Heart left ventricle (tissue), 16 donors: Measurements from ENCODE around the gene MPP3. TPM values are rescaled to one million over a fixed set of nuclear protein-coding genes. Genes with fewer than 3 reads are reported as not detected.

Source experiments
- ATAC-seq, 4 donors: fragments of 200-7000 bp; cut with Tn5 transposase; one replicate each; pipeline ENCODE4 v1.9.1; 2020 to 2022; ENCODE audit warnings: moderate library complexity in 4 of 4, mild to moderate bottlenecking in 3 of 4, moderate number of reproducible peaks in 1 of 4
- DNase-seq, 5 donors: peaks; one replicate each; pipeline ENCODE4 v3.0.0-alpha.2; 2020
- H3K27ac ChIP-seq, 12 donors: fragments of 200-600 bp; sonication (generic) in 4 of 12; one replicate each; pipeline versions ENCODE4 v1.5.0 to v1.8.0; 2016 to 2022; ENCODE audit warnings: mild to moderate bottlenecking in 2 of 12
- H3K27me3 ChIP-seq, 9 donors: fragments of 200-600 bp; sonication (generic) in 2 of 9; one replicate each; pipeline versions ENCODE4 v1.5.1 to v1.8.0; 2016 to 2022; ENCODE audit warnings: mild to moderate bottlenecking in 3 of 9
- H3K36me3 ChIP-seq, 9 donors: fragments of 200-600 bp; sonication (generic) in 2 of 9; one replicate each; pipeline versions ENCODE4 v1.5.0 to v1.8.0; 2018 to 2022; ENCODE audit warnings: mild to moderate bottlenecking in 2 of 9
- H3K4me1 ChIP-seq, 12 donors: fragments of 200-600 bp; sonication (generic) in 4 of 12; one replicate each; pipeline versions ENCODE4 v1.5.0 to v1.8.0; 2016 to 2022; ENCODE audit warnings: mild to moderate bottlenecking in 3 of 12
- H3K4me3 ChIP-seq, 12 donors: fragments of 200-600 bp; sonication (generic) in 4 of 12; one replicate each; pipeline versions ENCODE4 v1.5.0 to v1.8.0; 2017 to 2022; ENCODE audit warnings: mild to moderate bottlenecking in 9 of 12, moderate library complexity in 4 of 12
- H3K9me3 ChIP-seq, 12 donors: fragments of 200-600 bp; sonication (generic) in 4 of 12; one replicate each; pipeline versions ENCODE4 v1.5.0 to v1.8.0; 2016 to 2022; ENCODE audit warnings: mild to moderate bottlenecking in 1 of 12
- POLR2A ChIP-seq, 2 donors: fragments of 450-650 bp; IDR thresholded peaks; one replicate each; pipeline ENCODE4 v1.6.1; 2017; ENCODE audit warnings: antibody characterized with exemption in 2 of 2, mild to moderate bottlenecking in 2 of 2, moderate library complexity in 2 of 2
- WGBS, 4 donors: extraction: QIAGEN DNeasy Blood & Tissue Kit in 2 of 4; methylation state at CpG; one replicate each; pipeline versions ENCODE4 v1.1.5 to v1.1.7; 2013 to 2018; 5-methylcytosine and 5-hydroxymethylcytosine counted together
- intact Hi-C, 10 donors: fragments of 100-400 bp; cut with DNase I; formaldehyde crosslinking; loops; one replicate each; pipeline versions ENCODE4 v1.11.1 to v1.14.2; 2022
- polyA plus RNA-seq, 2 donors: library from polyadenylated mRNA; stranded (reverse); fragments of 200-250 nt; gene quantifications; one replicate each; pipeline ENCODE4 v1.2.3, GENCODE V29; 2013
- total RNA-seq, 9 donors: library from RNA; depleted of rRNA in 2 of 9; stranded (reverse); fragments of >200 nt in 2 of 9; fragmentation: NEBNext Ultra II Directional in 3 of 9; extraction: Animal tissue kit (Norgen Biotek cat#: 25700) in 3 of 9; gene quantifications; one replicate each; pipeline versions ENCODE4 v1.1.0 to v1.2.4, GENCODE V29; 2016 to 2023
- TF ChIP-seq, protein P1 (sequence below), 12 donors: fragments of 200-600 bp; sonication (generic) in 4 of 12; IDR thresholded peaks; one replicate each; pipeline versions ENCODE4 v1.5.0 to v1.8.0; 2018 to 2022; ENCODE audit warnings: antibody characterized with exemption in 12 of 12, mild to moderate bottlenecking in 5 of 12
- donor health status: ischemic (EF 13 %, LVEDD 7.1; RV severe dilation, severe dysfunction).
- donor health status: healthy with polysubstance abuse.
- donor health status: DM: no; HTN: yes; CAD: no.
- donor health status: DM: no; HTN: no; CAD: no.
- donor health status: ischemic (EF 25% LVEDD 6.9; RV normal size, moderate dysfunction).
- donor health status: ischemic (EF 25% LVEDD 5.7; RV mildly dilated, moderate dysfunction).
- donor health status: healthy.
- donor health status: DM: yes; HTN: yes; CAD: no.
- donor health status: ischemic (EF 35%, LVEDD 5.7; RV mildly dilated, moderate dysfunction).
- donor health status: nonischemic (EF 11% LVEDD 7.7; RV severe dilation, severe dysfunction).
- donor health status: DM: yes; HTN: yes; CAD: no.
- donor health status: PGD.
- donor health status: ischemic (EF 29% LVEDD 5.4; RV normal size, mild dysfunction).
- donor health status: nonischemic (EF 23%, LVEDD 6.1; RV moderate dilation, normal function).

The MPP3 gene
- total and polyA plus RNA-seq, 11 donors: 13.8 to 70.2 (median 27.5) TPM

- no peak for DNase-seq
- H3K27me3 ChIP-seq: no peaks in the 10 kb centered on the region
- peak overlapping the region in 6 of 12 donors; percentile 9 to 81 (median 73) for H3K27ac ChIP-seq
- no peak for ATAC-seq
- no peaks in the 10 kb centered on the region for H3K36me3 ChIP-seq
- H3K4me3 ChIP-seq: peak overlapping the region in 11 of 12 donors; percentile 23 to 58 (median 47)
- H3K4me1 ChIP-seq: peaks cover 0 to 25% (median 8%) of the 10 kb centered on the region in 12 donors
- intact Hi-C loops: loop anchor here in 8 of 10 donors (5.0 to 10.0 kb wide), 4 partner anchors 67 to 154 kb away; partner anchors contain the start of genes CFAP97D1 (in 2 of the 8) and DUSP3 (in 2 of the 8)
- 84 to 94% (median 91%) methylated on average over 3 to 8 of the region's 8 CpGs for WGBS, 4 donors
- TF ChIP-seq, protein P1, sequence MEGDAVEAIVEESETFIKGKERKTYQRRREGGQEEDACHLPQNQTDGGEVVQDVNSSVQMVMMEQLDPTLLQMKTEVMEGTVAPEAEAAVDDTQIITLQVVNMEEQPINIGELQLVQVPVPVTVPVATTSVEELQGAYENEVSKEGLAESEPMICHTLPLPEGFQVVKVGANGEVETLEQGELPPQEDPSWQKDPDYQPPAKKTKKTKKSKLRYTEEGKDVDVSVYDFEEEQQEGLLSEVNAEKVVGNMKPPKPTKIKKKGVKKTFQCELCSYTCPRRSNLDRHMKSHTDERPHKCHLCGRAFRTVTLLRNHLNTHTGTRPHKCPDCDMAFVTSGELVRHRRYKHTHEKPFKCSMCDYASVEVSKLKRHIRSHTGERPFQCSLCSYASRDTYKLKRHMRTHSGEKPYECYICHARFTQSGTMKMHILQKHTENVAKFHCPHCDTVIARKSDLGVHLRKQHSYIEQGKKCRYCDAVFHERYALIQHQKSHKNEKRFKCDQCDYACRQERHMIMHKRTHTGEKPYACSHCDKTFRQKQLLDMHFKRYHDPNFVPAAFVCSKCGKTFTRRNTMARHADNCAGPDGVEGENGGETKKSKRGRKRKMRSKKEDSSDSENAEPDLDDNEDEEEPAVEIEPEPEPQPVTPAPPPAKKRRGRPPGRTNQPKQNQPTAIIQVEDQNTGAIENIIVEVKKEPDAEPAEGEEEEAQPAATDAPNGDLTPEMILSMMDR (IDR thresholded peaks at IDR 0.05): no peak
- TF ChIP-seq POLR2A (IDR thresholded peaks at IDR 0.05): no peak
- H3K9me3 ChIP-seq: no peaks in the 10 kb centered on the region
Measured at GRCh38 chr17:43849116-43849515, 16.2 kb upstream of the MPP3 start.

GRCh38 chr17:43848601-43849000 lies 15.7 kb upstream of the MPP3 start:
- WGBS, 4 donors: 56 to 79% (median 72%) methylated on average over 10 of the region's 10 CpGs
- Histone ChIP-seq H3K9me3 (no peaks in the 10 kb centered on the region), H3K27me3 (no peaks in the 10 kb centered on the region), H3K27ac (peak overlapping the region in 9 of 12 donors; percentile 34 to 81 (median 70)), H3K36me3 (no peaks in the 10 kb centered on the region), H3K4me1 (peaks cover 0 to 25% (median 8%) of the 10 kb centered on the region in 12 donors), H3K4me3 (peak overlapping the region in 11 of 12 donors; percentile 23 to 58 (median 47))
- TF ChIP-seq POLR2A (IDR thresholded peaks at IDR 0.05): peak in 1 of 2 donors; percentile 18
- TF ChIP-seq, protein P1 (IDR thresholded peaks at IDR 0.05): no peak
- intact Hi-C loops: loop anchor here in 8 of 10 donors (5.0 to 10.0 kb wide), 4 partner anchors 66 to 154 kb away; partner anchors contain the start of genes CFAP97D1 (in 2 of the 8) and DUSP3 (in 2 of the 8)
- peak in 1 of 4 donors; percentile 26 for ATAC-seq
- peak in 1 of 5 donors; percentile 31 for DNase-seq

GRCh38 chr17:43846963-43847371 lies 14.0 kb upstream of the MPP3 start, which contains the start of gene CD300LG:
Gene CD300LG (plus strand): TSS chr17:43847176. CDS start chr17:43847217, 41 bp downstream.
- Histone ChIP-seq H3K27me3 (no peaks in the 10 kb centered on the region), H3K4me1 (peaks cover 0 to 25% (median 8%) of the 10 kb centered on the region in 12 donors), H3K4me3 (peak within 1 kb of the TSS in 11 of 12 donors; percentile 24 to 58 (median 47)), H3K36me3 (no peaks in the 10 kb centered on the region), H3K9me3 (no peaks in the 10 kb centered on the region), H3K27ac (peak within 1 kb of the TSS; percentile 13 to 81 (median 71))
- DNase-seq (peak in 3 of 5 donors; percentile 43 to 64 (median 57)), ATAC-seq (peak; percentile 16 to 72 (median 42))
- TF ChIP-seq, protein P1 (IDR thresholded peaks at IDR 0.05): no peak
- TF ChIP-seq POLR2A (IDR thresholded peaks at IDR 0.05): peak in 1 of 2 donors; percentile 47
- 43 to 50% (median 45%) methylated on average over 15 to 17 of the region's 17 CpGs for WGBS, 4 donors
- intact Hi-C loops: loop anchor here in 8 of 10 donors (2.0 to 10.0 kb wide), 6 partner anchors 65 to 152 kb away; partner anchors contain the start of genes DUSP3 (in 3 of the 8) and CFAP97D1 (in 2 of the 8)

- no peaks in the 10 kb centered on the region for H3K27me3 ChIP-seq
- 7 to 9% (median 8%) methylated on average over 13 of the region's 13 CpGs for WGBS, 4 donors
- H3K4me3 ChIP-seq: peak overlapping the region in 6 of 12 donors; percentile 39 to 57 (median 50)
- peak overlapping the region; percentile 13 to 81 (median 71) for H3K27ac ChIP-seq
- intact Hi-C loops: loop anchor here in 8 of 10 donors (2.0 to 10.0 kb wide), 6 partner anchors 64 to 151 kb away; partner anchors contain the start of genes DUSP3 (in 3 of the 8) and CFAP97D1 (in 2 of the 8)
- H3K36me3 ChIP-seq: no peaks in the 10 kb centered on the region
- peak; percentile 85 to 93 (median 88) for DNase-seq
- ATAC-seq: peak; percentile 90 to 96 (median 94)
- no peak for TF ChIP-seq POLR2A (IDR thresholded peaks at IDR 0.05)
- TF ChIP-seq, protein P1 (IDR thresholded peaks at IDR 0.05): peak; percentile 95 to 99 (median 98)
- H3K9me3 ChIP-seq: no peaks in the 10 kb centered on the region
- peaks cover 0 to 18% (median 8%) of the 10 kb centered on the region in 12 donors for H3K4me1 ChIP-seq
Measured at GRCh38 chr17:43846221-43846712, 13.3 kb upstream of the MPP3 start.
